ENCODE measurements around the gene FGF22. TPM values are rescaled to one million over a fixed set of nuclear protein-coding genes. Genes with fewer than 3 reads are reported as not detected.

FGF22 gene
- total and polyA plus RNA-seq, 9 donors: 0.23 to 4.4 (median 2.3) TPM; not detected in 1

- 64 to 72% (median 68%) methylated on average over 41 to 42 of the region's 42 CpGs for WGBS, 3 donors
- H3K27me3 ChIP-seq: peaks cover 5% of the 10 kb centered on the region
- H3K9me3 ChIP-seq: no peaks in the 10 kb centered on the region
- peaks cover 2% of the 10 kb centered on the region for H3K4me1 ChIP-seq (ENCODE audit: insufficient read depth)
- no peak overlapping the region for H3K4me3 ChIP-seq
- intact Hi-C loops (cut with DNase I): no loop called here
- no peak overlapping the region for H3K27ac ChIP-seq
- no peak for TF ChIP-seq CTCF (IDR thresholded peaks at IDR 0.05)
- no peak for TF ChIP-seq POLR2A (IDR thresholded peaks at IDR 0.05)
- no peak for TF ChIP-seq EP300 (IDR thresholded peaks at IDR 0.05)
- no peaks in the 10 kb centered on the region for H3K36me3 ChIP-seq
- DNase-seq: no peak
These were observed 44.1 kb upstream of the FGF22 start for GRCh38 chr19:595326-596262.

- no peak overlapping the region for H3K27ac ChIP-seq
- intact Hi-C loops (cut with DNase I): no loop called here
- no peaks in the 10 kb centered on the region for H3K27me3 ChIP-seq
- TF ChIP-seq EP300 (IDR thresholded peaks at IDR 0.05) (no peak), POLR2A (IDR thresholded peaks at IDR 0.05) (no peak), CTCF (IDR thresholded peaks at IDR 0.05) (no peak)
- WGBS, 3 donors: 82 to 88% (median 84%) methylated on average over 13 to 16 of the region's 16 CpGs
- H3K4me1 ChIP-seq (ENCODE audit: insufficient read depth): peaks cover 1% of the 10 kb centered on the region
- H3K9me3 ChIP-seq: no peaks in the 10 kb centered on the region
- no peaks in the 10 kb centered on the region for H3K36me3 ChIP-seq
- no peak overlapping the region for H3K4me3 ChIP-seq
- no peak for DNase-seq
These were observed 43.4 kb upstream of the FGF22 start for GRCh38 chr19:596263-596655.

- DNase-seq: no peak
- Histone ChIP-seq H3K27ac (no peak overlapping the region), H3K4me1 (ENCODE audit: insufficient read depth) (no peaks in the 10 kb centered on the region), H3K4me3 (no peak overlapping the region), H3K27me3 (no peaks in the 10 kb centered on the region), H3K9me3 (no peaks in the 10 kb centered on the region), H3K36me3 (no peaks in the 10 kb centered on the region)
- 68 to 73% (median 72%) methylated on average over 18 of the region's 18 CpGs for WGBS, 3 donors
- no peak for TF ChIP-seq POLR2A (IDR thresholded peaks at IDR 0.05)
- no peak for TF ChIP-seq EP300 (IDR thresholded peaks at IDR 0.05)
- TF ChIP-seq CTCF (IDR thresholded peaks at IDR 0.05): no peak
- intact Hi-C loops (cut with DNase I): no loop called here
These were observed 42.0 kb upstream of the FGF22 start for GRCh38 chr19:597406-598315.

GRCh38 chr19:601310-601709 lies 38.4 kb upstream of the FGF22 start:
- no peak overlapping the region for H3K27ac ChIP-seq
- no peaks in the 10 kb centered on the region for H3K4me1 ChIP-seq (ENCODE audit: insufficient read depth)
- no peaks in the 10 kb centered on the region for H3K9me3 ChIP-seq
- no peaks in the 10 kb centered on the region for H3K27me3 ChIP-seq
- WGBS, 3 donors: 74 to 90% (median 87%) methylated on average over 28 of the region's 28 CpGs
- TF ChIP-seq POLR2A (IDR thresholded peaks at IDR 0.05) (no peak), CTCF (IDR thresholded peaks at IDR 0.05) (no peak), EP300 (IDR thresholded peaks at IDR 0.05) (no peak)
- intact Hi-C loops (cut with DNase I): no loop called here
- H3K4me3 ChIP-seq: no peak overlapping the region
- no peaks in the 10 kb centered on the region for H3K36me3 ChIP-seq
- no peak for DNase-seq

All from ovary (tissue), 9 donors.